HK-2 (cell line): Measurements from ENCODE around the gene SBF2.
A peak's percentile ranks its signal among the peaks of the same experiment; 100 is the strongest.

Source experiments
- DNase-seq: peaks from one replicate; pipeline ENCODE4 v3.0.0-alpha.2; 2018; ENCODE audit not compliant: unreplicated experiment

SBF2 gene

GRCh38 chr11:10317776-10318526 is 23.9 kb upstream of the SBF2 start:
- DNase-seq = no peak

DNA sequence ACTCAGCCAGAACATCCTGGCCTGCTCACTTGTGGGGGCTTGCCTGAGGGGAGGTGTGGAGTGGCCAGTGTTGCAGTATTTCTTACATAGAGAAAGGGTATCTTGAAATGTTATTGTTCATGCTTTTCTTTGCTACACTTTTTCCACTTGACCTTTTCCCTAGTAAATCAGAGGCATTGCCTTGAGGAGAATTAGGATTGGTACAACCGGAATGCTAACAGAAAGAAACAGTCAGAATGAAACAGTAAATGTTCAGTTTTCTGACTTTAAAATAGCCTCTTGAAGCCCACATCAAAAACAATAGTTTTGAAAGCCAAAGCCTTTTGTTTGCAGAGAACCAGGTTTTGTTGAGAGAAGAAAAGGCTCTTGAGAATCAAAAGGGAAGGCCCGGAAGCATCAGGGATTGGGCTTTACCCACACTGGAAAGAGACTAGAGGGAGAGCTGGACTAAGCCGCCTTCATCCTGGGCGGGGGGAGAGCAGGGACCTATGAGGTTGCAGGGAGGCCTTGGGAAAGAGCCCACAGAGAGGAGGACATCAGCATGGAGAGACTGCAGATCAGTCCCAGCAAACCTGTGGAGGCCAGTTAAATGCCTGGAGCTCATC is 23.2 kb upstream of the SBF2 start:
- DNase-seq = no peak

GRCh38 chr11:10315083-10315482 is 21.1 kb upstream of the SBF2 start:
- no peak for DNase-seq

- no peak for DNase-seq
These were observed 20.4 kb upstream of the SBF2 start for GRCh38 chr11:10314199-10315072.

DNA sequence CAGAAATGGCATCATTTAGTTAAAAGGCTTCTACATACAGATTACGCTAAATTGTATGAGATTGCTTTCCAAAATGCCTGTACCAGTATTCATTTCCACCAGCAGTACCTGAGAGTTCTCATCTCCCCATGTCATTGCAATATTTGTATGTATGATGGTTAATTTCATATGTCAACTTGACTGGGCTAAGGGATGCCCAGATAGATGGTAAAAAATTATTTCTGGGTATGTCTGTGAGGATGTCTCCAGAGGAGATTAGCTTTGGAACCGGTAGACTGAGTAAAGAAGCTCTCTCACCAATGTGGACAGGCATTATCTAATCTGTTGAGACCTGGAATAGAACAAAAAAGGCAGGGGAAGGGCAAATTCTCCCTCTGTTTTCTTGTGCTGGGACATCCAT is 17.8 kb upstream of the SBF2 start:
- no peak for DNase-seq

- DNase-seq = no peak
These were observed 16.4 kb upstream of the SBF2 start for GRCh38 chr11:10310301-10310841.

GRCh38 chr11:10309163-10310093 is 15.4 kb upstream of the SBF2 start:
- DNase-seq = no peak

DNA sequence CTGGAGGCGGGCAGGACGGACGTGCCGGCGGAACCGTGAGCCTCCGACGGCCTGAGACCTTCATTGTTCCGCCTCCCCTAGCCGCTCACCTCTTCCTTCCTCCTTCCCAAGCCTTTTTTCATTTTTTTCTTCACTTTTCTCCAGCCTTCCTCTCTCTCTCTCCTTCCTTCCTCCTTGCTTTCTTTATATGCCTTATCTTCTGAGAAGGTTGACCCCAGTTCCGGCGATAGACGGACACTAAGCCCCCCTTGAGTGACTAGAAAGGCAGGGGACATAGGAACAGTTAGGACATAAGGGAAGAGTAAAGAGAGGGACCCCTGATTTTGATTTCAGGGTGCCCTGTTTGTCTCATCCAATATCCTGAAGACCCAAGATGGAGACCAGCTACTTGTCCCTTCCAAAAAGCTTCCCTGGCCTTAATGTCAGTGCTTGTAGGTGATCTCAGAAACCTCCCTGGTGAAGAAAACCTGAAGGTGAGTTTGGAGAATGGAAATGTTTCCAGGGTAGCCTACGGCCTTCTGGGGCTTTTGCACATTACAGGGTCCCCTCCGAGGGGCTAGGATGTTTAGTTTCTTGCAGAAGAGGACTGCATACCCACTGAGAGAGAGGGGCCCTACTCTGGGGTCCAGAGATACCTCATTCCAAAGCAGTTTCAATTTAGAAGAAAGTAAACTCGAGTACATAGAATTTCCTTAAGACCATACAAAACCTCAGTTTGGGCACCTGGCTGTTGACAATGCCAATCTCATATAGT is 14.4 kb upstream of the SBF2 start:
- DNase-seq = no peak

GRCh38 chr11:10307400-10308200 is 13.6 kb upstream of the SBF2 start:
- DNase-seq = peak; percentile 82

DNA sequence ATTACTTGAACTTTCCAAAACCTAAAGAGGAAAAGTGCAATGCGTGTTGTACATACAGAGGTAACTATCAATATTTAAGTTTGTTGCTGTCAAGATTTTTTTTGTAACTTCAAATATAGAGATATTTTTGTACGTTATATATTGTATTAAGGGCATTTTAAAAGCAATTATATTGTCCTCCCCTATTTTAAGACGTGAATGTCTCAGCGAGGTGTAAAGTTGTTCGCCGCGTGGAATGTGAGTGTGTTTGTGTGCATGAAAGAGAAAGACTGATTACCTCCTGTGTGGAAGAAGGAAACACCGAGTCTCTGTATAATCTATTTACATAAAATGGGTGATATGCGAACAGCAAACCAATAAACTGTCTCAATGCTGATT is 13.0 kb upstream of the SBF2 start:
- DNase-seq = no peak

- no peak for DNase-seq
These were observed 12.2 kb upstream of the SBF2 start for GRCh38 chr11:10305964-10306918.

DNA sequence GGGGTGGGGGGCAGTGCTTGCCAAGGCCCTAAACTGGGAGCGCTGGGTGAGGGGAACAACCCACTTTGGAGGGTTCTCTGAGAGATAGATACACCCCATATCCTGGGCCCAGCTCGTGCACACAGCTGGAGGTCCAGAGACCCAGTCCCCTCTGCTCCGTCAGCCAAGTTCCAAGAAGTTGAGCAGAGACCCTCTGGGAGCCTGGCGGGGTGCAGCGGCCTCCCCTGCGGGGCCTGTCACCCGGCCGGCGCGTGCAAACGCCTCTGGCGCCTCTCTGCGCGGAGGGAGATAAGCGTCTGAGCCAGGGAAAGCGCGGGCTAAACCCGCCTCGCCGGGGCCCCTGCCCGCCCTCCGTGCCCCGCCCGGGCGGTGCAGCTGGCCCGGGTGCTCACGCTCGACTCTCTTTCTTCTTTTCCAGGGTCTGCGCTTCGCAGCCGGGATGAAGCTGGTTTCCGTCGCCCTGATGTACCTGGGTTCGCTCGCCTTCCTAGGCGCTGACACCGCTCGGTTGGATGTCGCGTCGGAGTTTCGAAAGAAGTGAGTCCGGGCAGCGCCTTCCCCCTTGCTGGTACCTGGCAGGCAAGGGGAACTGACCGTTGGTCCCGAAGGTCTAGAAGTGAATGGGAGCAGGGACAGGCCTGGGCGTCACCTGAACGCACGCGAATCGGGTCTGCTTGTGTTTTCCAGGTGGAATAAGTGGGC is 11.4 kb upstream of the SBF2 start:
- peak; percentile 43 for DNase-seq

GRCh38 chr11:10304495-10305261 is 10.7 kb upstream of the SBF2 start, which contains the start of gene ADM:
Gene ADM, plus strand, starts transcription at chr11:10305073. Its CDS starts 628 bp downstream, at chr11:10305701.
- DNase-seq = peak; percentile 85

DNA sequence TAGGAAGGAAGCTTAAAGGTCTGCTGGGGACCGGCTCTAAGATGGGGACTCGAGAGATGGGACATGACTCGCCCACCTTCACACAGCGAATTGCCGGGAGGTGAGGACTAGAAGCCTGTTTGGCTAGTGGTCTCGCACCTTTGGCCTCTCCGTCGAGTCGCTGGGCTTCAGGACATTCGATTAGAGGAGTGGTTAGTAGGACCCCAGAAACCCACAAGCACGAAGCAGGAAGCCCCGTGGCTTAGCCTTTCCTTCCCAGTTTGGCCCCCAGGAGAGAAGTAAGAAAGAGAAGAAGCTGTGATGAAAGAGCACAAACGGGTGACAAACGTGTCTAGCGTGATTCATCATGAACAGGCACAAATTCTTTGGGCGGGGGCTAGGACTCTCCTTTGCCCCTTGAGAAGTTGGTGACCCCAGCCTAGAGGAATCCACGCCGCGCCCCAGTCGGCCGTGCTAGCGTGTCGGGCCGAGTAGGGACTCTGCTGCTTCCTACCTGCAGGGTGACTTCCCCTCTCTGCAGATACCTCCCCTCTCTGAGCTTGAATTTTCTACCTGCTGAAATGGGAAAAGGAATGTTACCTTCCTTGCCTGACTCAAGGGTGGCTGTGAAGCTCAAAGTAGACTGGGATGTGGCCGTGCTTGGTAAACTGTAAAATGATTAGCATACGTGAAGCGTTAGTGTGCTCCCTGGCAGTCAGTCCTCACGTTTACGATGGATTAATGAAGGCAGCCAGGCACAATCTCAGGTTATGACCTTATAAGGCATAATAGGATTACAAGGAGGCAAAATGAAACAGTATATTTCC is 9.7 kb upstream of the SBF2 start:
- peak; percentile 50 for DNase-seq

DNA sequence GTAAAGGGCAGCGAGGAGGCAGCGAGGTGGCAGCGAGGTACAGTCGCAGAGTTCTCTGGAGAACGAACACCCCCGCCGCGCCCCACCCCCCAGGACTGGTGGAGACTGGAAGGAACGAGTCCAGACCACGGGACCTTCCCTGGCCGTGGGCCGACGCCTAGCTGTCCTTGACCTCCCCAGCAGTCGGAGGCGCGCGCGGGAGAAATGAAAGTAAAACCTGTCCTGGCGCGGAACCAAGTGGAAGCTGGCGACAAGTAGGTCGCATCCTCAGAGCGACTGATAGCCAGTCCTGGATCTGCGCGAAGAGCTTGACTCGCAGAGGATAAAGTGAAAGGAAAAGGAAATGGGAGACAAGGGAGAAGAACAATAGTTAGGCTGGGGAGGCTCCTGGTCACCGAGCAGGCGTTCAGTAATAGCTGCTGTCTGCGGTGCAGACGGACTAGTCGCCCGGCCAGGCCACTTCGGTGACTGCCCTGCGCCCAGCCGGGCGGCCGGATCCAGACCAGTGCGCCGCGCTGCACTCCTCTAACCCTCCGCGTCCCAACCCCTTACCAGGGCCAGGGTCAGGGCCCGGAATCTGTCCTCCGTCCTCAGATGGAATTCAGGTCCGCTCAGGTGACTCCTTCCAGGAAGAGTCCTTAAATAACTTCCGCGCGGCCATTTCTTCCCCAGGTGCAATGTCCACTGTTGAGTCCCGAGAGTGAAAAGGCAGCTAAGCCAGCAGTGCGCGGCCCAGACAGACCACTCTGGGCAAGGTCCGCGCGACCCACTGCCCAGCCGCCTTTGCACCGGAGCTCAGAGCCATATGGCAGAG is 8.9 kb upstream of the SBF2 start:
- DNase-seq = peak; percentile 49
